RWPE1 (cell line): ENCODE results near the gene ZC2HC1B.

ENCODE experiments used
- CTCF ChIA-PET: fragments of 350-600 bp; sonication (Branson Sonifier 250); formaldehyde crosslinking; extraction: SDS; loops from one replicate; lab custom pipeline; 2021; lab: Yijun Ruan, JAX
- POLR2A ChIA-PET: fragments of 400-600 bp; formaldehyde crosslinking; extraction: SDS; loops from one replicate; lab custom pipeline; 2020; ENCODE audit warnings: antibody characterized with exemption; ENCODE audit not compliant: low non-redundant PET; lab: Yijun Ruan, JAX
- DNase-seq: peaks from one replicate; pipeline ENCODE4 v3.0.0; 2012; ENCODE audit warnings: low spot score
- H3K27ac ChIP-seq: fragments of 450-650 bp; 2 replicates; pipeline ENCODE4 v1.5.1; 2017
- TF ChIP-seq, protein P1 (sequence below): fragments of 450-650 bp; conservative IDR thresholded peaks from 2 replicates; pipeline ENCODE4 v1.5.1; 2017; ENCODE audit warnings: low read depth, mild to moderate bottlenecking

Gene ZC2HC1B

GRCh38 chr6:143949962-143950361 lies 85.7 kb downstream of the ZC2HC1B start:
- no peak for DNase-seq
- ChIA-PET POLR2A (no interaction called here), CTCF (interaction anchor here (1.1 kb wide), 1 partner anchor 10 kb away, joined by 3 read pairs; no protein-coding TSS in a partner anchor)
- no peak overlapping the region for H3K27ac ChIP-seq
- TF ChIP-seq, protein P1, sequence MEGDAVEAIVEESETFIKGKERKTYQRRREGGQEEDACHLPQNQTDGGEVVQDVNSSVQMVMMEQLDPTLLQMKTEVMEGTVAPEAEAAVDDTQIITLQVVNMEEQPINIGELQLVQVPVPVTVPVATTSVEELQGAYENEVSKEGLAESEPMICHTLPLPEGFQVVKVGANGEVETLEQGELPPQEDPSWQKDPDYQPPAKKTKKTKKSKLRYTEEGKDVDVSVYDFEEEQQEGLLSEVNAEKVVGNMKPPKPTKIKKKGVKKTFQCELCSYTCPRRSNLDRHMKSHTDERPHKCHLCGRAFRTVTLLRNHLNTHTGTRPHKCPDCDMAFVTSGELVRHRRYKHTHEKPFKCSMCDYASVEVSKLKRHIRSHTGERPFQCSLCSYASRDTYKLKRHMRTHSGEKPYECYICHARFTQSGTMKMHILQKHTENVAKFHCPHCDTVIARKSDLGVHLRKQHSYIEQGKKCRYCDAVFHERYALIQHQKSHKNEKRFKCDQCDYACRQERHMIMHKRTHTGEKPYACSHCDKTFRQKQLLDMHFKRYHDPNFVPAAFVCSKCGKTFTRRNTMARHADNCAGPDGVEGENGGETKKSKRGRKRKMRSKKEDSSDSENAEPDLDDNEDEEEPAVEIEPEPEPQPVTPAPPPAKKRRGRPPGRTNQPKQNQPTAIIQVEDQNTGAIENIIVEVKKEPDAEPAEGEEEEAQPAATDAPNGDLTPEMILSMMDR, result no peak

GRCh38 chr6:143950875-143951274 lies 86.6 kb downstream of the ZC2HC1B start:
- POLR2A ChIA-PET, result no interaction called here

DNA sequence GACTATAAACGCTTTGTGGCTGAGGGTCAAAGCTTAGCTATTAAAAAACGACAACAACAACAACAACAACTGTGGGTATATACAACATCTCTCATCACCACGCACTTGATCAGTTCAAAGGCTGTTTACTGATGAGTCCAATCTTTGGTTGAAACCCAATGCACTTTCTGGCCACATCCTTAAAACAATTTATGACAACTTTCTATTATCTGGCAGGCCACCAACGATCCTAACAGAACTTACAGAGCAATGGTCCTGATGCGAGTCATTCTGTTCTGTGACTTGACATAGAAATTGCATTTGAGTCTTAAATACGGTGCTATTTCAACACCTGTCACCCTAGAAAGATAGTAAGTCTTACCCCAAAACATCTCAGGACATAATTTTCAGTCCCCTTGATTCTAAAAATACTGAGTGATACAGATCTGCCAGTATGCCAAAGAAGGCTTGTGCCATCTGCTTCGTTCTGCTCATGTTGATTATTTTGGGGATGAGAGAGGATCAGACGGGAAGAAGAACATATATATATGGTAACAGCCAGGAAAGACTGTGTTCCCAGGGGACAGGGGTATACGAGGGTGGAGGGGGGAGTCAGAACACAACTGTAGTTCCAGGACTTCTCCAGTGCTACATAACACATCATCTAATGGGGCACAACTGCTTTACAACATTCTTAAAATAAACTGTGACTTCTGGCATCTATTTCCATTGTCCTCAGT lies 87.9 kb downstream of the ZC2HC1B start:
- no peak for DNase-seq
- no peak overlapping the region for H3K27ac ChIP-seq
- ChIA-PET POLR2A (no interaction called here), CTCF (no interaction called here)
- TF ChIP-seq, protein P1, result no peak

More at GRCh38 chr6:143950875-143951274, 86.6 kb downstream of the ZC2HC1B start:
- CTCF ChIA-PET, result interaction anchor here (1.1 kb wide), 1 partner anchor 10 kb away, joined by 3 read pairs; no protein-coding TSS in a partner anchor
- H3K27ac ChIP-seq, result no peak overlapping the region
- no peak for DNase-seq
- TF ChIP-seq, protein P1, result no peak

DNA sequence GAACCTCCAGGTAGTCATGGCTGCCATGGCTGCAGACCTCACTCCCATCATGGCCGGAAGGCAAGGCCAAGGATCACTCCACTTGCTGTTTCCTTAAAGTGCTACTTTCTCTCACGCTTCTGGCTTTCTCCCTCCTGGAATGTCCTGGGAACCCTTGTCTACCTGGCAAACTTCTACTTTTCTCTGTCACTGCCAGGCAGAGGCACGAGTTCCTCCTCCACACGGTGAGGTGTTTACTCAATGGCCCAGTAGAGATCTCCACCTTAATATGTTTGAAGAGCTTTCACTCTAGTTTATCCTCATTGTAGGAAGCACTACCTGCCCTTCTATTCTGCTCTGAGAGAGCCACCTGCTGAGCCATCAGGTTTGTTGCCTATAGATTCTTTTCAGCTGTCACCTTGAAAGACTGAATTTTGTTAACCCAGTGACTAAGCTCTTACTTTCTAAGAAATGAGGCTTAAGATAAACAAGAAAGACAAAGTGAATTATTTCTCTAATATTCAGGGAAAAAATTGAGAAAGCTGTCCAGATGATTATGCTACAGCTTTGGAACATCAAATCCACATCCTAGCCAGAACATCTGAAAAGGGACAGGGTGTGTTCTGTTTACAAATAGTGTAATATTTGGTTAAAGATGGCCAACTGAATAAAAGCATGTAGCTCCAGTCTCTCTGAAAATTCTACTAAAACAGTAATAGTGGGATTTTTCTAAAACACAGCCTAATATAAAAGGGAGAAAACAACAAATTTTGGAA lies 88.8 kb downstream of the ZC2HC1B start:
- no peak for DNase-seq
- no peak overlapping the region for H3K27ac ChIP-seq
- POLR2A ChIA-PET, result no interaction called here
- TF ChIP-seq, protein P1, result no peak
- CTCF ChIA-PET, result interaction anchor here (0.6 to 1.2 kb wide), 2 partner anchors 12 to 44 kb away, joined by 4 read pairs; no protein-coding TSS in a partner anchor

DNA sequence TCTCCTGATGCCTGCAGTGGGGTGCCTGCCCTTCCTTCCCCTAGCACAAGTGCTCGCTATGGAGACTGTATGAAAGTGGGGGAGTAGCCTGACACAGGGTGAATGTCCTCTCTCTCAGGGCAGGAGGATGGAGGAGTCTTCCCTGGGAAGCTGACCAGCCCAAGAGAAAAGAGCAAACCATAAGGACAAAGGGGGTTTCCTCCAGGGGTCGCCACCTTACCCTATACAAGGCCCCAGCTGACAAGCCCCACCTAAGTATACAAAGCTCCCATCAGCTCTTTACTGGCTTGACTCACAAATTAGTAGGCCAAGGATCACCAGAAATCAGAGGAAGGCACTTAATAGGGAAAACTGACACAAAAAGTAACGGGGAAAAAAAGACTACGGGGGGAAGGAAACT lies 89.6 kb downstream of the ZC2HC1B start:
- no peak overlapping the region for H3K27ac ChIP-seq
- ChIA-PET CTCF (interaction anchor here (0.7 to 1.2 kb wide), 2 partner anchors 12 to 520 kb away, joined by 4 to 7 read pairs; no protein-coding TSS in a partner anchor), POLR2A (no interaction called here)
- TF ChIP-seq, protein P1, result no peak
- no peak for DNase-seq

DNA sequence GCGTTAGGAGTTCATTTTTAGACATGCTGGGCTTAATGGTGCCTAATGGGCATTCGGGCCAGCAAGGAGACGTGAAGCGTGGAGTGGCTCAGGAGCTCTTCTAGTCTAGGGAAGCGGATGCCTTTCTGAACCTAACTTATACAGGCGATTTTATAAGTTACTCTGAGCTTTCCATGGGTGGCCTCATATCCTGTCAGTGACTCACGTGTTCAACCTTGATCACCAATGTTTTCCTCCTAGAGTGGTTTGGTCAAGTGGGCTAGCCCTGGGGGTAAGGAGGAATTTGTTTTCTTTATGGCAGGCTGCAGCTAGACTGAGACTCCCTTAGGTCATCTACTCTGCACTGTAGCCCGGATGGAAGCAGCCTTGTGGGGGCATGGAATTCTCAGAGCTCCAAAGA lies 91.7 kb downstream of the ZC2HC1B start:
- TF ChIP-seq, protein P1, result no peak
- ChIA-PET CTCF (interaction anchor here (0.7 to 1.1 kb wide), 2 partner anchors 16 to 22 kb away, joined by 3 to 4 read pairs; no protein-coding TSS in a partner anchor), POLR2A (no interaction called here)
- no peak for DNase-seq
- H3K27ac ChIP-seq, result no peak overlapping the region
